A549 (cell line): ENCODE results near the gene CAPN2. TPM values are rescaled to one million over a fixed set of nuclear protein-coding genes. Genes with fewer than 3 reads are reported as not detected.

ENCODE experiments used
- ATAC-seq, 2 experiments: fragments of 200-7000 bp in 1 of 2; fragments of >200 bp in 1 of 2; cut with Nextera tagmentation in 1 of 2; cut with Tn5 transposase in 1 of 2; 3 replicates each; pipeline versions ENCODE4 v1.8.0 to v1.9.1; 2018 to 2020; ENCODE audit warnings: mild to moderate bottlenecking in 1 of 2, moderate library complexity in 1 of 2
- CTCF ChIA-PET: fragments of 300-600 bp; sonication (Branson Sonifier 250); formaldehyde crosslinking; extraction: SDS; loops from one replicate; lab custom pipeline; 2021; ENCODE audit warnings: antibody characterized with exemption, inconsistent platforms; lab: Yijun Ruan, JAX
- POLR2A ChIA-PET: fragments of 350-600 bp; formaldehyde crosslinking; extraction: SDS; loops from one replicate; lab custom pipeline; 2021; ENCODE audit warnings: antibody characterized with exemption, inconsistent platforms; lab: Yijun Ruan, JAX
- DNase-seq, 2 experiments: peaks; one replicate each; pipeline versions ENCODE4 v3.0.0 to v3.0.0-alpha.2; 2011 to 2016; ENCODE audit warnings: low read depth in 1 of 2, low spot score in 1 of 2
- FAIRE-seq: peaks from 2 replicates; lab custom pipeline; 2011; peaks lifted over from hg19 to GRCh38; lab: Jason Lieb, UNC
- H3K27ac ChIP-seq, 2 experiments: fragments of >200 bp; sonication (Bioruptor Twin); formaldehyde crosslinking; 3 replicates each; pipeline ENCODE4 v1.5.1; 2016 to 2017
- H3K4me1 ChIP-seq: fragments of >200 bp; sonication (Bioruptor Twin); formaldehyde crosslinking; 3 replicates; pipeline ENCODE4 v1.6.1; 2016
- H3K4me2 ChIP-seq: fragments of >200 bp; sonication (Bioruptor Twin); formaldehyde crosslinking; 3 replicates; pipeline ENCODE4 v1.6.1; 2016
- H3K4me3 ChIP-seq: fragments of >200 bp; sonication (Bioruptor Twin); formaldehyde crosslinking; 3 replicates; pipeline ENCODE4 v1.5.1; 2016
- H3K9me3 ChIP-seq: fragments of >200 bp; sonication (Bioruptor Twin); formaldehyde crosslinking; 3 replicates; pipeline ENCODE4 v1.6.1; 2016
- BHLHE40 ChIP-seq: IDR thresholded peaks from 2 replicates; pipeline ENCODE4 v1.6.1; 2012; ENCODE audit warnings: low read depth, low read length, inconsistent platforms
- CEBPB ChIP-seq, 2 experiments: fragments of >200 bp in 1 of 2; sonication (Bioruptor Twin) in 1 of 2; formaldehyde crosslinking in 1 of 2; IDR thresholded peaks; 2 replicates each; pipeline ENCODE4 v1.6.1; 2012 to 2016
- EP300 ChIP-seq, 2 experiments: fragments of >200 bp; sonication (Bioruptor Twin); formaldehyde crosslinking; IDR thresholded peaks; 2 replicates in 1 of 2; 3 replicates in 1 of 2; pipeline ENCODE4 v1.6.1; 2016 to 2017
- FOSL2 ChIP-seq, 2 experiments: fragments of 450-650 bp in 1 of 2; fragments of >200 bp in 1 of 2; sonication (Bioruptor Twin) in 1 of 2; formaldehyde crosslinking; IDR thresholded peaks; 2 replicates each; pipeline versions ENCODE4 v1.5.0 to v1.6.1; 2016 to 2020; ENCODE audit warnings: mild to moderate bottlenecking in 1 of 2, moderate library complexity in 1 of 2
- HEYL ChIP-seq: fragments of 250-450 bp; sonication (Bioruptor Pico); IDR thresholded peaks from 2 replicates; pipeline ENCODE4 v1.8.0; 2021; ENCODE audit warnings: mild to moderate bottlenecking, moderate library complexity
- HOXB13 ChIP-seq: fragments of 250-450 bp; sonication (Bioruptor Pico); IDR thresholded peaks from 2 replicates; pipeline ENCODE4 v1.5.0; 2020; ENCODE audit warnings: low read depth, mild to moderate bottlenecking, moderate library complexity
- JUNB ChIP-seq: fragments of >200 bp; sonication (Bioruptor Twin); formaldehyde crosslinking; IDR thresholded peaks from 2 replicates; pipeline ENCODE4 v1.6.1; 2016
- KDM5A ChIP-seq: fragments of 200-600 bp; sonication (generic); IDR thresholded peaks from 2 replicates; pipeline ENCODE4 v1.6.1; 2016; ENCODE audit warnings: antibody characterized with exemption, mild to moderate bottlenecking
- NFE2L2 ChIP-seq: fragments of 150-350 bp; conservative IDR thresholded peaks from 2 replicates; pipeline ENCODE4 v1.6.1; 2014; ENCODE audit warnings: low read length
- NPAS2 ChIP-seq: fragments of 250-450 bp; sonication (Bioruptor Pico); IDR thresholded peaks from 2 replicates; pipeline ENCODE4 v1.8.0; 2022; ENCODE audit warnings: mild to moderate bottlenecking, moderate library complexity, borderline replicate concordance
- POLR2AphosphoS2 ChIP-seq: conservative IDR thresholded peaks from 2 replicates; pipeline ENCODE4 v1.6.1; 2012; ENCODE audit warnings: low read length, improper control_type of control experiment, inconsistent platforms
- RAD21 ChIP-seq, 2 experiments: fragments of >200 bp in 1 of 2; sonication (Bioruptor Twin) in 1 of 2; formaldehyde crosslinking in 1 of 2; IDR thresholded peaks in 1 of 2; conservative IDR thresholded peaks in 1 of 2; 2 replicates in 1 of 2; 3 replicates in 1 of 2; pipeline ENCODE4 v1.6.1; 2012 to 2018; ENCODE audit warnings: inconsistent platforms in 1 of 2
- RARB ChIP-seq: fragments of 250-450 bp; sonication (Bioruptor Pico); IDR thresholded peaks from 2 replicates; pipeline ENCODE4 v1.8.0; 2021; ENCODE audit warnings: mild to moderate bottlenecking, moderate library complexity
- RFX5 ChIP-seq: fragments of 450-650 bp; IDR thresholded peaks from 2 replicates; pipeline ENCODE4 v1.7.1; 2014; ENCODE audit warnings: antibody characterized with exemption, mild to moderate bottlenecking, moderate library complexity
- SMC3 ChIP-seq: fragments of >200 bp; sonication (Bioruptor Twin); formaldehyde crosslinking; IDR thresholded peaks from 3 replicates; pipeline ENCODE4 v1.6.1; 2018; ENCODE audit warnings: inconsistent platforms
- TP53 ChIP-seq: fragments of 250-450 bp; sonication (Bioruptor Pico); IDR thresholded peaks from 2 replicates; pipeline ENCODE4 v1.5.0; 2021; ENCODE audit warnings: mild to moderate bottlenecking, moderate library complexity
- ZC3H11A ChIP-seq: fragments of 450-650 bp; IDR thresholded peaks from 2 replicates; pipeline ENCODE4 v1.6.1; 2014; ENCODE audit warnings: antibody characterized with exemption, mild to moderate bottlenecking
- ZFP36 ChIP-seq: fragments of 450-650 bp; IDR thresholded peaks from 2 replicates; pipeline ENCODE4 v1.6.1; 2014; ENCODE audit warnings: borderline replicate concordance; ENCODE audit not compliant: partially characterized antibody
- WGBS: methylation state at CpG from one replicate; pipeline ENCODE4 v1.1.6; 2017; ENCODE audit errors: missing lambda C conversion rate; 5-methylcytosine and 5-hydroxymethylcytosine counted together
- polyA plus RNA-seq, 4 experiments: library from polyadenylated mRNA; depleted of rRNA in 3 of 4; stranded (reverse); fragments of >200 nt; fragmentation: RNase III in 1 of 4; extraction: RNeasy Plus Mini Kit Qiagen cat#74134 plus additional on column Dnase treatment in 1 of 4; gene quantifications; 2 replicates in 3 of 4; 3 replicates in 1 of 4; pipeline ENCODE4 v1.2.3, GENCODE V29; 2011 to 2017
- TF ChIP-seq, protein P1 (sequence below): fragments of >200 bp; sonication (Bioruptor Twin); formaldehyde crosslinking; IDR thresholded peaks from 3 replicates; pipeline ENCODE4 v1.5.1; 2016
- TF ChIP-seq, protein P2 (sequence below): IDR thresholded peaks from 2 replicates; pipeline ENCODE4 v1.6.1; 2012; ENCODE audit warnings: low read depth, borderline replicate concordance
- TF ChIP-seq, protein P3 (sequence below): fragments of 450-650 bp; IDR thresholded peaks from 2 replicates; pipeline ENCODE4 v1.6.1; 2014; ENCODE audit warnings: antibody characterized with exemption
- TF ChIP-seq, protein P4 (sequence below): fragments of 150-350 bp; IDR thresholded peaks from 2 replicates; pipeline ENCODE4 v1.6.1; 2014; ENCODE audit warnings: low read depth, mild to moderate bottlenecking, low read length

CAPN2 gene
- polyA plus RNA-seq, 2 of the 4 experiments (the other 2 are of a cell fraction), result 199 to 300 TPM

DNA sequence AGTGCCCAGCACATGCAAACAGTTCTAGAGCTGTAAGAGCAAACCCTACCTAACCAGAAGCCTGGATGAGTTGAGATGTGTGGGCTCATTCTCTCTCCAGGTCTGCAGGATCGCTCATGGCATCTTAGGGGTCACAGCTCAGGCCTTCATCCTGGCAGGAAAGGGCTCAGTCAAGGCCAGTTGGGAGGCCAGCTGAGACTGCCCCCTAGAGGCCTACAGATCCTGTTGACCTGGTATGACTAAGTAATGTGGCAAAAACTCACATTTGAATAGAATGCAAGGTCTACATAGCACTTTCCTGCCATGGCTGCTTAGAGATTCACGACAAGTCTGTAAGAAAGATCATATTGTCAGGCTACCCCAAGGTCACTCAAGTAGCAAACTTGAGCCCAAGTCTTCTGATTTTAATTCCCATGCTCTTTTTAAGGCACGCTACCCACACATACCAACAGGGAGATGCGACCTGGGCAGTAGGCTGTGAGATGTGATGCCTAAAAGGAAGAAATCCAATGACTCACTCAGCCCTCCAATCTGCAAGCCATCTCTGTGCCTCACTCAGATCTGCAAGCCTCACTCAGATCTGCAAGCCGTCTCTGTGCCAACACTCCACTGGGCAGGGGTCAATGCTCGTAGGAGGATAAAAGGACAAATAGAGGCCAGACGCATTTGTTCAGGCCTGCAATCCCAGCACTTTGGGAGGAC is 41.7 kb upstream of the CAPN2 start:
- FAIRE-seq (no peak), ATAC-seq (peak; percentile 81 to 95)
- CTCF ChIA-PET, result interaction anchor here (0.6 to 5.7 kb wide), 10 partner anchors 10 to 543 kb away, joined by 3 to 22 read pairs (median 4); no protein-coding TSS in a partner anchor

DNA sequence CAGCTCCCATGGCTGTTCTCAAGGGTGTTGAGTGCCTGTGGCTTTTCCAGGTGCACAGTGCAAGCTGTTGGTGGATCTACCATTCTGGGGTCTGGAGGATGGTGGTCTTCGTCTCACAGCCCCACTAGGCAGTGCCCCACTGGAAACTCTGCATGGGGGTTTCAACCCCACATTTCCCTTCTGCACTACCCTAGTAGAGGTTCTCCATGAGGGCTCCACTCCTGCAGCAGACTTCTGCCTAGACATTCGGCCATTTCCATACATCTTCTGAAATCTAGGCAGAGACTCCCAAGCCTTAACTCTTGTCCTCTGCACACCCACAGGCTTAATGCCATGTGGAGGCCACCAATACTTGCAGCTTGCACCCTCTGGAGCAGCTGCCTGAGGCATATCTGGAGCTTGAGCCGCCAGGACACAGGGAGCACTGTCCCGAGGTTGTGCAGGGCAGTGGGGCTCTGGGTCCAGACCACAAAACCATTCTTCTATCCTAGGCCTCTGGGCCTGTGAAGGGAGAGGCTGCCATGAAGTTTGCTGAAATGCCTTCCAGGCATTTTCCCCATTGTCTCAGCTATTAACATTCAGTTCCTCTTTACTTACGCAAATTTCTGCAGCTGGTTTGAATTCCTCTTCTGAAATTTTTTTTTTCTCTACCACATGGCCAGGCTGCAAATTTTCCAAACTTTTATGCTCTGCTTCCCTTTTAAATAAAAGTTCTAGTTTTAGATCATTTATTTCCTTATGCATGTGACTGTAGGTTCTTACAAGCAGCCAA is 38.0 kb upstream of the CAPN2 start:
- Histone ChIP-seq H3K4me1 (no peaks in the 10 kb centered on the region), H3K4me2 (no peak overlapping the region), H3K9me3 (peaks cover 12% of the 10 kb centered on the region; the same call in 2 of the 3 replicates), H3K27ac (no peak overlapping the region)
- no peak for DNase-seq
- no peak for FAIRE-seq
- no peak for TF ChIP-seq RARB (CRISPR knock-in tag)
- TF ChIP-seq FOSL2 (IDR thresholded peaks at IDR 0.05), result no peak
- no peak for TF ChIP-seq FOSL2 (CRISPR knock-in tag; IDR thresholded peaks at IDR 0.05)
- no peak for TF ChIP-seq EP300 (IDR thresholded peaks at IDR 0.05)
- no peak for TF ChIP-seq SMC3
- TF ChIP-seq ZC3H11A, result no peak
- TF ChIP-seq, all 56 proteins: peak for 0
- ChIA-PET CTCF (interaction anchor here (0.7 to 5.7 kb wide), 4 partner anchors 9 to 540 kb away, joined by 3 to 33 read pairs (median 13); no protein-coding TSS in a partner anchor), POLR2A (no interaction called here)
- ATAC-seq, result no peak
- whole genome bisulfite sequencing, result 11% methylated on average over 5 of the region's 5 CpGs
- H3K4me3 ChIP-seq, result no peak overlapping the region

More for the DNA sequence above, 41.7 kb upstream of the CAPN2 start:
- Histone ChIP-seq H3K4me2 (no peak overlapping the region), H3K9me3 (peaks cover 8% of the 10 kb centered on the region; the same call in 2 of the 3 replicates), H3K4me3 (no peak overlapping the region), H3K4me1 (peaks cover 18% of the 10 kb centered on the region), H3K27ac (no peak overlapping the region)
- 53% methylated on average over 7 of the region's 7 CpGs for WGBS
- peak; percentile 51 to 68 for DNase-seq
- TF ChIP-seq, protein P1, sequence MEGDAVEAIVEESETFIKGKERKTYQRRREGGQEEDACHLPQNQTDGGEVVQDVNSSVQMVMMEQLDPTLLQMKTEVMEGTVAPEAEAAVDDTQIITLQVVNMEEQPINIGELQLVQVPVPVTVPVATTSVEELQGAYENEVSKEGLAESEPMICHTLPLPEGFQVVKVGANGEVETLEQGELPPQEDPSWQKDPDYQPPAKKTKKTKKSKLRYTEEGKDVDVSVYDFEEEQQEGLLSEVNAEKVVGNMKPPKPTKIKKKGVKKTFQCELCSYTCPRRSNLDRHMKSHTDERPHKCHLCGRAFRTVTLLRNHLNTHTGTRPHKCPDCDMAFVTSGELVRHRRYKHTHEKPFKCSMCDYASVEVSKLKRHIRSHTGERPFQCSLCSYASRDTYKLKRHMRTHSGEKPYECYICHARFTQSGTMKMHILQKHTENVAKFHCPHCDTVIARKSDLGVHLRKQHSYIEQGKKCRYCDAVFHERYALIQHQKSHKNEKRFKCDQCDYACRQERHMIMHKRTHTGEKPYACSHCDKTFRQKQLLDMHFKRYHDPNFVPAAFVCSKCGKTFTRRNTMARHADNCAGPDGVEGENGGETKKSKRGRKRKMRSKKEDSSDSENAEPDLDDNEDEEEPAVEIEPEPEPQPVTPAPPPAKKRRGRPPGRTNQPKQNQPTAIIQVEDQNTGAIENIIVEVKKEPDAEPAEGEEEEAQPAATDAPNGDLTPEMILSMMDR, result peak; percentile 62
- TF ChIP-seq TP53 (no peak), SMC3 (peak; percentile 71), RAD21 (conservative IDR thresholded peaks at IDR 0.05 in 1 of 2, IDR thresholded peaks at IDR 0.05 in 1 of 2) (peak; percentile 74 to 83), JUNB (no peak)
- TF ChIP-seq, protein P2, sequence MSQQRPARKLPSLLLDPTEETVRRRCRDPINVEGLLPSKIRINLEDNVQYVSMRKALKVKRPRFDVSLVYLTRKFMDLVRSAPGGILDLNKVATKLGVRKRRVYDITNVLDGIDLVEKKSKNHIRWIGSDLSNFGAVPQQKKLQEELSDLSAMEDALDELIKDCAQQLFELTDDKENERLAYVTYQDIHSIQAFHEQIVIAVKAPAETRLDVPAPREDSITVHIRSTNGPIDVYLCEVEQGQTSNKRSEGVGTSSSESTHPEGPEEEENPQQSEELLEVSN, result no peak
- POLR2A ChIA-PET, result no interaction called here

DNA sequence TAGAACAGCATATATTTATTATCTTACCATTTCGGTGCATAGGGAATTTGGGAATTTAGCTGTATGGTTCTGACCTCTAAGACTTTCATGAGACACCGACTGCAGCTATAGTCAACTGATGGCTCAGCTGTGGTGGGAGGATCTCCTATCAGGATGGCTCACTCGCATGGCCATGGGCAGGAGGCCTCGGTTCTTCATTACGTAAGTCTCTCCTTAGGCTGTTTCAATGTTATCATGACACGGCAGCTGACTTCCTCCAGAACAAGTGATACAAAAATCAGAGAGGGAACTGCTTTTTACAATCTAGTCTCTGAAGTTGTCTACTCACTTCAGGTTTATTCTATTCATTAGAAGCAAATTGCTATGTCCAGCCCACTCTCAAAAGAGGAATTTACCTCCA is 33.5 kb upstream of the CAPN2 start:
- H3K9me3 ChIP-seq, result peaks cover 9% of the 10 kb centered on the region; the same call in 2 of the 3 replicates
- ChIA-PET CTCF (interaction anchor here (1.0 to 3.3 kb wide), 8 partner anchors 14 to 555 kb away, joined by 3 to 23 read pairs (median 4); no protein-coding TSS in a partner anchor), POLR2A (no interaction called here)
- H3K4me3 ChIP-seq, result no peak overlapping the region
- H3K4me1 ChIP-seq, result no peaks in the 10 kb centered on the region
- no peak for FAIRE-seq
- no peak for TF ChIP-seq ZFP36
- TF ChIP-seq NFE2L2, result no peak
- no peak for TF ChIP-seq KDM5A
- no peak for TF ChIP-seq CEBPB (IDR thresholded peaks at IDR 0.05)
- no peak for TF ChIP-seq FOSL2 (IDR thresholded peaks at IDR 0.05)
- TF ChIP-seq FOSL2 (CRISPR knock-in tag; IDR thresholded peaks at IDR 0.05), result no peak
- no peak for TF ChIP-seq HOXB13 (CRISPR knock-in tag)
- no peak for TF ChIP-seq POLR2AphosphoS2
- TF ChIP-seq RFX5, result no peak
- TF ChIP-seq, protein P3, sequence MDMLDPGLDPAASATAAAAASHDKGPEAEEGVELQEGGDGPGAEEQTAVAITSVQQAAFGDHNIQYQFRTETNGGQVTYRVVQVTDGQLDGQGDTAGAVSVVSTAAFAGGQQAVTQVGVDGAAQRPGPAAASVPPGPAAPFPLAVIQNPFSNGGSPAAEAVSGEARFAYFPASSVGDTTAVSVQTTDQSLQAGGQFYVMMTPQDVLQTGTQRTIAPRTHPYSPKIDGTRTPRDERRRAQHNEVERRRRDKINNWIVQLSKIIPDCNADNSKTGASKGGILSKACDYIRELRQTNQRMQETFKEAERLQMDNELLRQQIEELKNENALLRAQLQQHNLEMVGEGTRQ, result no peak
- no peak for TF ChIP-seq NPAS2 (CRISPR knock-in tag)
- no peak for TF ChIP-seq BHLHE40
- TF ChIP-seq, protein P4, sequence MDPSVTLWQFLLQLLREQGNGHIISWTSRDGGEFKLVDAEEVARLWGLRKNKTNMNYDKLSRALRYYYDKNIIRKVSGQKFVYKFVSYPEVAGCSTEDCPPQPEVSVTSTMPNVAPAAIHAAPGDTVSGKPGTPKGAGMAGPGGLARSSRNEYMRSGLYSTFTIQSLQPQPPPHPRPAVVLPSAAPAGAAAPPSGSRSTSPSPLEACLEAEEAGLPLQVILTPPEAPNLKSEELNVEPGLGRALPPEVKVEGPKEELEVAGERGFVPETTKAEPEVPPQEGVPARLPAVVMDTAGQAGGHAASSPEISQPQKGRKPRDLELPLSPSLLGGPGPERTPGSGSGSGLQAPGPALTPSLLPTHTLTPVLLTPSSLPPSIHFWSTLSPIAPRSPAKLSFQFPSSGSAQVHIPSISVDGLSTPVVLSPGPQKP, result no peak
- TF ChIP-seq HEYL (CRISPR knock-in tag), result no peak
- TF ChIP-seq ZC3H11A, result no peak
- TF ChIP-seq SMC3, result no peak
- TF ChIP-seq, all 56 proteins: peak for 0
- no peak for ATAC-seq
- DNase-seq, result no peak
- 78% methylated on average over 6 of the region's 6 CpGs for WGBS
- no peak overlapping the region for H3K27ac ChIP-seq
- H3K4me2 ChIP-seq, result no peak overlapping the region
